ENCODE measurements around the gene PRIMPOL.
A peak's percentile ranks its signal among the peaks of the same experiment; 100 is the strongest.
"Not testable (repeated sequence)": the region's sequence is repeated elsewhere in the genome, so short reads cannot be mapped to it uniquely, and the experiment has no call there.

Gene PRIMPOL

DNA sequence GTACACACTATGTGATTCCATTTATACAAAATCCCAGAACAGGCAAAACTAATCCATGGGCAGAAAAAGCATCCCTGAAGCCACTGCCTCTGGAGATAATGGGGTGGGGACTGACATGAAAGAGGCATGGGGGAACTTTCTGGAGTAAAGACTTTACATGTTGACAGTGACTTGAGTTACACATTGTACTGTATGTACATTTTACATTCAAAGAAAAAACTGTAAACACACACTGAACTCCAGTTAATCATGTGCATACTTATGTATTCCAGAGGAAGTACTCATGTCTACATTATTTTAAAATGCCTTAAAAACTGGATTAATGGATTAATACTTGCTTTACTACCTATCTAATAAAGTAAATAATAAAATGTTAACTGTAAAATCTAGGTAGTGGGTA, 62.8 kb downstream of the PRIMPOL start:
- DNase-seq (ENCODE audit: low read depth in 2 of 2) = no peak

DNA sequence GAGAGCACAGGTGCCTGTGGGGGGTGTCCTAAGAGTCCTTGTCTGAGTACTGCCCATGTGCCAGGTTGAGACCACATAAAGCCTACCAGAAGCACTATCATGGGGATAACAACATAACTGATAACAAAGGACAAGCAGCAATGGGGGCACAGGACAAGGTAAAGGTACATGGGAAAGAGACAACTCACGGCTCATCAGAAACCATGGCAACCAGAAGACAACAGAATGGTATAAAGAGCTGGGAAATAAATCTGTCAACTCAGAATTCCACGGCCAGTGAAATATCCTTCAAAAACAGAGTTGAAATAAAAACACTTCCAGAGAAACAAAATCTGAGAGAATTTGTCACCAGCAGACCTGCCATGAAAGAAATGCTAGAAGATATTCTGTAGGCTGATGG, 64.3 kb downstream of the PRIMPOL start:
- no peak for DNase-seq (ENCODE audit: low read depth in 2 of 2)

DNA sequence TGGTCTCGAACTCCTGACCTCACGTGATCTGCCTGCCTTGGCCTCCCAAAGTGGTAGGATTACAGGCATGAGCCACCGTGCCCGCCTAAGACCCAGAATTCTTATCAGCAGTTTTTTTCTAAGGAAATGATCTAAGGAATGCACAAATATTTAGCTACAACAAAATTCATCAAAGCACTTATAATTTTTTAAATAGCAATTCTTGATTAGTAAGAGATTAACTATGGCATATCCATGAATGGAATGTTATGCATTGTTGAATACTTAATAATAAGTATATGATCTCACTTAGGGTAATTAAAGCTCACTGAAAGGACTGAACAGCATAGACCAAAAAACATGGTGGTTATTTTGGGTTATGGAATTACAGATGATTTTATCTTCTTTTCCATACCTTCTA, 66.0 kb downstream of the PRIMPOL start:
- DNase-seq (ENCODE audit: low read depth in 2 of 2) = no peak

DNA sequence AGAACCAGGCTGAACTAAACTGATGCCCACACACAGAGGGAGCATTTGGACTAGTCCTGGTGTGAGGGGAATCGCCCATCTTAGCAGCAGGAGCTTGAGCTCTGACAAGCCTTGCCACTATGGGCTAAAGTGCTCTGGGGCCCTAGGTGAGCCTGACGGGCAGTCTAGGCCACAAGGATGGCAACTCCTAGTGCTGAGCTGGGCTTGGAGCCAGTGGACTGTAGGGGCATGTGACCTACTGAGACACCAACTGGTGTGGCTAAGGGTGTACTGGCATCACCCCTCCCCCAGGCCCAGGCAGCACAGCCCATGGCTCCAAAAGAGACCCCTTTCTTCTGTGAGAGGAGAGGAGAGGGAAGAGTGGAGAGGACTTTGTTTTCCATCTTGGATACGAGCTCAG, 69.9 kb downstream of the PRIMPOL start:
- DNase-seq (ENCODE audit: low read depth in 2 of 2) = no peak

DNA sequence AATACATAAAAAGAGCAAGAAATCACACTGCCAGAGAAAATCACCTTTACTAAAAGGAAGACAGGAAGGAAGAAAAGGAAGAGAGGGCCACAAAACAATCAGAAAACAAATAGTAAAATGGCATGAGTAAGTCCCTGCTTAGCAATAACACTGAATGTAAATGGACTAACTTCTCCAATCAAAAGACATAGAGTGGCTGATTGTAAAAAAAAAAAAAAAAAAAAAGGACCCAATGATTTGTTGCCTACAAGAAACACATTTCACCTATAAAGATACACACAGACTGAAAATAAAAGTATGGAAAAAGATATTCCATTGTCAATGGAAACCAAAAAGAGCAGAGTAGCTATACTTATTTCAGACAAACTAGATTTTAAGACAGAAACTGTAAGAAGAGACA, 71.7 kb downstream of the PRIMPOL start:
- no peak for DNase-seq (ENCODE audit: low read depth in 2 of 2)

DNA sequence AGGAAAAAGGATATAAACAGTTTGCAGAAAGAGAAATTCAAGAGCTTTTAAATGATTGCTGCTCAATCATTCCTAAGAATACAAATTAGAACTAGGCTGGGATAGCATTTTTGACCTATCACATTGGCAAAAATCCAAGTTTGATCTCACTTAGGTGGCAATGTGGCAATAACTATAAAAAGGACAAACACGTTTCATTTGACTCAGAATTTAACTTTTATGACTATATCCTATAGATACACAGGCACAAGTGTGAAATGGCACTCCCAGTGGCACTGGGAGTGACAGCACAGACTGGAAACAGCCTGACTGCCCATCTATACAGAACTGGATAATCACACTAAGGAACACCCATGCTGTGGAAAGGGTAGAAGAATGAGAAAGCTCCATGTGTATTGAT, 73.3 kb downstream of the PRIMPOL start:
- no peak for DNase-seq (ENCODE audit: low read depth in 2 of 2)

DNA sequence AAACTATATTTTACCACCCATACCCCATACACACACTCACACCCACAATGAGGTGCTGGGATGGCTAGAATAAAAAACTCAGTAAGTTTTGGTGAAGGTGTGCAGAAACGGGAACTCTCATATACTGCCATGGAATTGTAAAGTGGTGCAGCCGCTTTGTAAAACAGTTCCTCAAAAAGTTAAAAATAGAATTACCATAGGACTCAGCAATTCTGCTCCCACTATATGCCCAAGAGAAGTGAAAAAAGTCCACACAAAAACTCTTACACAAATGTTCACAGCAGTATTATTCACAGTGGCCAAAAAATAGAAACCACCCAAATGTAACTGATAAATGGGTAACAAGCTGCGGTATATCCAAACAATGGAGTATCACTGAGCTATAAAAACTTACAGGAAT, 77.9 kb downstream of the PRIMPOL start:
- DNase-seq (ENCODE audit: low read depth in 2 of 2) = no peak

DNA sequence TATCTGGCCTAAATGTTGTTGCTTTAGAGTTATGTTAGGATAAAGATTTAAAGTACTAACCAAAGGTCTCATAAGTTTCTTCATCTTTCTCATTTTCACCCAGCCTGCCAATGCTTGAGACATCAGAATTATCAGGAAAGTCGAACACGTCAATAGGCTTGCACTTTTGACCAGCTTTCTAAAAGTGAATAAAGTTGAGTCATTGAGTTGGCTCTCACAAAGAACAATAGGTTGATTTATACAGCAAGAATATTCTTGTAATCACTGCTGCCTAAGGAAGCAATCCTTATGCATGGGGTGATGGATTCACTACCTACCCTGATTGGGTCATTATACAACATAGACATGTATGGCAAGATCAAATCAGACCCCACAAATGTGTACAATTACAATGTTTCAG, 79.3 kb downstream of the PRIMPOL start:
- DNase-seq (ENCODE audit: low read depth in 2 of 2) = no peak

DNA sequence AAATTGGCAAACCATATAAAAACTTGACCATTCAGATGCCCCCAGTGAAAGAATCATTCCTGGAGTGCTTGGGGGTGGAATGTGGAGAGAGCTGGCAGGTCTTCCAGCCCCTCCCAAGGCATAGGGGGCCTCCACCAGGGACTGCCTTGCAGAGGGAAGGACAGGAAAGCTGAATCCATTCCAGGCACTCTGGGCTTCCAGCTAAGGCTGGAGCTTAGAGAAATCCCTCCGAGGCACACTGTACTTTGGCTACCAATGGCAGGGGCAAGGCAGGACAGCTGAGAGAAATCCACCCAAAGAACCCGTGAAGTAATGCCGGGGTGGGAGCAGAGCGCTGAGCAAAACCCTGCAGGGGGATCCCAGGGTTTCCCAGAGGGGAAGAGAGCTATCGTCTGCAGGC, 80.4 kb downstream of the PRIMPOL start:
- no peak for DNase-seq (ENCODE audit: low read depth in 2 of 2)

DNA sequence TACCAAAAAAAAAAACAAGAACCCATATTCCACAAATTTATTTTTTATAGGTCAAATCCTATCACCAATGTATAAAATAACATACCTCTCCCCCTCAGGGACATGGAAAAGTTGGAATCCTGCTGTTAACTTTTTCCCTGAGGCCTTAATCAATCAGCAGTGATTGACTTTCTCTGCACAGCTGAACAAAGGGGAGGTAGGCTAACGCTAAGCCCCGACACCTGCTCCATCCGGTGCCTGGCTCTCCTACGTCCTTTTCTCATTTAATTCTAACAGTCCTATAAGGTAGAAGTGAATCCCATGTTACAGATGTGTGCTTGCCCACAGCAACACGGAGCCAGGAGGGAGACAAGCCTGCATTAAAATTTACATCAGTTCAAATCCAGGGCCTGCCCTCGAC, 81.5 kb downstream of the PRIMPOL start:
- DNase-seq (ENCODE audit: low read depth in 2 of 2) = no peak

DNA sequence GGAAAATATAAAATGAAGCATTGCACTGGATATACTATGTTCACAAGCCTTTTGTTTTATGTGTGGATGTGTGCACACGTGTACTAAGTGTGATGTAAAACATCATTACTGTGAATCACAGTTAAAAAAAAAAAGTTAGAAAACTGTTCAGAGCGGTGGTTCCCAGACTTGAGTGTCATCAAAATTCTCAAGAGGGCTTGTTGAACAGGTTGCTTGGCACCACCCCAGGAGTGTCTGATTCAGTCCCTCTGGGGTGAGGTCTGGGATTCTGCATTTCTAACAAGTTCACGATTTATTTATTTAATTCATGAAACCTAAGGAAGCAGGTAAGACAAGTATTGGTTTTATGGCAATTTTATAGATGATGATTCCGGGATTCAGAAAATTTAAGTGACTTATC, 82.6 kb downstream of the PRIMPOL start:
- DNase-seq (ENCODE audit: low read depth in 2 of 2) = no peak

DNA sequence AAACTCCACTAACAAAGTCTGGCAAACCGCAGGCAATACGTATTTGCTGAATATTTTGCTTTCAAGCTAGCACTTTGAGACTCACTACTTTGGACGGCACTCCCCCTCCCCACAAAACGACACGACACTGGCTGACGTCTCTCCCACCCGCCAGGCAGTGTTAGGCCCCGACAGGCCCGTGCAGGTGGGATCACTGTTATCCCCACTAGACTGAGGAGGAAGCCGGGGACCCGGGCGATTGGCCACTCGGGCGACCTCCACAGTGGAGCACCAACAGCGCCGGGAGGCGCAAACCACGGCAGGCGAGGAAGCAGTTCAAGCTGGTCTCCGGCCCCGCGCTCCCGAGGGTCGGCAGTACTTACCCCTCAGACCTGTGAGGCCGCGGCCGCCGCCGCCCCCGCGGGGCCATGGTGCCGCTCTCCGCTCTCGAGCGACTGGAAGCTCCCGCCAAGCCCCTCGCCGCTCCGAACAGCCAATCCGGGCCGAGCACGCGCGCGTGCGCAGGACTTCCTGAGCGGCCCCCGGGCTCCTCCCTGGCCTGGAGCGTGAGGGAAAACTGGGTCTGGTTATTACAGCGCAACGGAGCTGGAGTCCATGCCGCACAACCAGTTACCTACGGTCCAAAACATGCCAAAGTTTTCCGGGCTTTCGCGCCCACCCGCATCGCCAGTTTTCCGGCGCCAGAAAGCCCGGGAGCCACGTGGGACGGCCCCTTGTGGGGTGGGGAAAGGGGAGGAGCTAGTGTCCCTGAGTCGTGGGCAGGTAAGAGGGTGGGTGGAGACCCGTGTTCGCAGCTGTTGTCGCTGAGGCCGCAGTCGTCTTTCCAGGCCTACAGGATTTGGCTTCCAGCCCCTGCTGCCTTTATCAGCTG, 84.4 kb downstream of the PRIMPOL start, which contains the start of gene CENPU:
CENPU (minus strand) TSS at position 443 of the 871 bp plus-strand sequence; CDS start at position 409, 34 bp downstream.
- DNase-seq (ENCODE audit: low read depth in 2 of 2) = peak; percentile 93 to 96

DNA sequence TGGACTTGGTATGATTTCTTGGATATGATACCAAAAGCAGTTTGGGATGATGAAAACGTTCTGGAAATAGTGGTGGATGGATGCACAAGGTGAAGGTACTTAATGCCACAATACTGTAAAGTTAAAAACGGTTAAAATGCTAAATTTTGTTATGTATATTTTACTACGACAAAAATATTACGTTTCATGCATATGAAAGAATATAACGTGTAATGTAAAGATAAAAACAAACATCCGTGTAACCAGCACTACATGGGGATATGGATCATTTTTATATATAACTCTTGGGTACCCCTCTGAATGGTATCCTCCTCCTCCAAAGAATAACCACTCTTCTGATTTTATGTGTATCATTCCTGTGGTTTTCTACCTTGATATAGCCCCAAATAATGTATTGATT, 85.2 kb downstream of the PRIMPOL start:
- DNase-seq (ENCODE audit: low read depth in 2 of 2) = no peak

DNA sequence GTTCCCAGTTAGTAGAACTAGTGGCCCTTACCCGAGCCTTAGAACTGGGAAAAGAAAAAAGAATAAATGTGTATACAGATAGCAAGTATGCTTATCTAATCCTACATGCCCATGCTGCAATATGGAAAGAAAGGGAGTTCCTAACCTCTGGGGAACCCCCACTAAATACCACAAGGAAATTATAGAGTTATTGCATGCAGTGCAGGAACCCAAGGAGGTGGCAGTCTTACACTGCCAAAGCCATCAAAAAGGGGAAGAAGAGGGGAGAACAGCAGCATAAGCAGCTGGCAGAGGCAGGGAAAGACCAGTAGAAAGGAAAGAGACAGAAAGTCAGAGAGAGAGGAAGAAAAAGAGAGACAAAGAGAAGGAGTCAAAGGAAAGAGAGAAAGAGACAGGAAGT, 90.0 kb downstream of the PRIMPOL start:
- not testable (repeated sequence) for DNase-seq (ENCODE audit: low read depth in 2 of 2)

DNA sequence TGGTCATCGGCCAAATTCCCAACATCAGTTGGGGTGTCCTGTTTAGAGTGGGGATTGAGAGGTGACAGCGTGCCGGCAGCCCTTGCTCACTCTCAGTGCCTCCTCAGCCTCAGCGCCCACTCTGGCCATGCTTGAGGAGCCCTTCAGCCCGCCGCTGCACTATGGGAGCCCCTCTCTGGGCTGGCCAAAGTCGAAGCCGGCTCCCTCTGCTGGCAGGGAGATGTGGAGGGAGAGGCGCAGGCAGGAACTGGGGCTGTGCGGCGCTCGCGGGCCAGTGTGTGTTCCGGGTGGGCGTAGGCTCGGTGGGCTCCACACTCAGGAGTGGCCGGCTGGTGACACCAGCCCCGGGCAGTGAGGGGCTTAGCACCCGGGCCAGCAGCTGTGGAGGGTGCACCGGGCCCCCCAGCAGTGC, 91.4 kb downstream of the PRIMPOL start:
- no peak for DNase-seq (ENCODE audit: low read depth in 2 of 2)

DNA sequence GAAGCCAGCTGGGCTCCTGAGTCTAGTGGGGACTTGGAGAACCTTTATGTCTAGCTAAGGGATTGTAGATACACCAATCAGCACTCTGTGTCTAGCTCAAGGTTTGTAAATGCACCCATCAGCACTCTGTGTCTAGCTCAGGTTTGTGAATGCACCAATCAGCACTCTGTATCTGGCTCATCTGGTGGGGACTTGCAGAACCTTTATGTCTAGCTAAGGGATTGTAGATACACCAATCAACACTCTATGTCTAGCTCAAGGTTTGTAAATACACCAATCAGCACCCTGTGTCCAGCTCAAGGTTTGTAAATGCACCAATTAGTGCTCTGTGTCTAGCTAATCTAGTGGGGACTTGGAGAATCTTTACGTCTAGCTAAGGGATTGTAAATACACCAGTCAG, 92.1 kb downstream of the PRIMPOL start:
- DNase-seq (ENCODE audit: low read depth in 2 of 2) = not testable (repeated sequence)

DNA sequence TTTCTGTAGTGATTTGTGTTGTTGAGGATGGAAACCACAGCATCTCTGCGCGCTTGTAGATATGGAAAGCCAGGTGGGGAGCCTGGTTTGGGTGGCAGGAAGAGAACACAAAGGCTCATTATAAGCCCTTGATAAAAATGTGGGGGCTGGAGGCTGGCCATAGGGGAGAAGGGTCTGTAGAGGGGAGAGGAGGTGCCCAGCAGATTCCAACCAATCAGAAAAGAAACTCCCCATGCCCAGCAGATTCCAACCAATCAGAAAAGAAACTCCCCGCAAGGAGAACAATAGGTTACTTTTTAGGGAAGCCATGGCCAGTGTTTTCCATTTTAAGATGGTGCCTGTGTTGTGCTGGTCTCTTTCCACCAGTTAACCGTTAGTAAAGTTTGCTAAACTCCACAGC, 94.1 kb downstream of the PRIMPOL start:
- no peak for DNase-seq (ENCODE audit: low read depth in 2 of 2)

DNA sequence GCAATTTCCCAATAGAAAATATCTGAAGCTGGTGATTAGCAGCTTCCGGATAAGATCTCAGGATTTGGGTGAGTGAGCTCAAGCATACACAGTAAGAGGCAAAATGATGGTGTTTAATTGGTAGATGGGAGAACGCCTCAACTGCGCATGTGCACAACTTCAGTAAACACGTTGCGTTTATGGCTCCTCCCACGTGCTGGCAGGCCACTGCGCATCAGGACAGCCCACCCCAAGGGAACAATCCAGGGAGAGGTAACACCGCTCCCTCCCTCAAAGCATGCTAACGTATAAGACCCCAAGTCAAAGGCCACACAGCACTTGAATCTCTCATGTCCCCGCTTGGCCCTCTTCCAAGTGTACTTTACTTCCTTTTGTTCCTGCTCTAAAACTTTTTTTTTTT, 94.7 kb downstream of the PRIMPOL start:
- no peak for DNase-seq (ENCODE audit: low read depth in 2 of 2)
